ENCODE measurements around the gene ARHGEF1.

The ARHGEF1 gene

GRCh38 chr19:41932720-41933332, 49.8 kb downstream of the ARHGEF1 start:
- no peak overlapping the region for H3K4me3 ChIP-seq (ENCODE audit: low read depth, low read length, poor library complexity, severe bottlenecking)
- no peaks in the 10 kb centered on the region for H3K9me2 ChIP-seq (ENCODE audit: low read depth, low read length)
- no peaks in the 10 kb centered on the region for H3K36me3 ChIP-seq (ENCODE audit: insufficient read depth, low read length)
- H3K79me2 ChIP-seq (ENCODE audit: insufficient read depth, low read length): no peaks in the 10 kb centered on the region
- H3K27me3 ChIP-seq (ENCODE audit: insufficient read depth, low read length): peaks cover 13% of the 10 kb centered on the region; the same call in 1 of the 2 replicates
- TF ChIP-seq EZH2 (IDR thresholded peaks at IDR 0.05; ENCODE audit: borderline replicate concordance, low read length) (no peak), CTCF (IDR thresholded peaks at IDR 0.05; ENCODE audit: low read length) (no peak)
- no peak overlapping the region for H3K4me2 ChIP-seq (ENCODE audit: low read length)
- no peak overlapping the region for H3K9ac ChIP-seq (ENCODE audit: low read length)
- no peak overlapping the region for H3K27ac ChIP-seq (ENCODE audit: low read depth, low read length, poor library complexity, severe bottlenecking)
- no peaks in the 10 kb centered on the region for H4K20me1 ChIP-seq (ENCODE audit: insufficient read depth, low read length)
- H3K9me3 ChIP-seq (ENCODE audit: low read length): no peaks in the 10 kb centered on the region
- H3F3A ChIP-seq (ENCODE audit: insufficient read depth, low read length): peaks cover 5% of the 10 kb centered on the region; the same call in 1 of the 2 replicates
- H2AFZ ChIP-seq (ENCODE audit: low read length): no peak overlapping the region
- H3K4me1 ChIP-seq (ENCODE audit: insufficient read depth, low read length, severe bottlenecking): peaks cover 47% of the 10 kb centered on the region

GRCh38 chr19:41933693-41934426, 50.9 kb downstream of the ARHGEF1 start:
- Histone ChIP-seq H3K9me3 (ENCODE audit: low read length) (no peaks in the 10 kb centered on the region), H3K27ac (ENCODE audit: low read depth, low read length, poor library complexity, severe bottlenecking) (no peak overlapping the region), H3K9ac (ENCODE audit: low read length) (no peak overlapping the region), H3K27me3 (ENCODE audit: insufficient read depth, low read length) (peaks cover 13% of the 10 kb centered on the region; the same call in 1 of the 2 replicates), H3K4me1 (ENCODE audit: insufficient read depth, low read length, severe bottlenecking) (peaks cover 46% of the 10 kb centered on the region), H3F3A (ENCODE audit: insufficient read depth, low read length) (peaks cover 7% of the 10 kb centered on the region; the same call in 1 of the 2 replicates), H3K9me2 (ENCODE audit: low read depth, low read length) (no peaks in the 10 kb centered on the region), H3K4me2 (ENCODE audit: low read length) (no peak overlapping the region), H2AFZ (ENCODE audit: low read length) (no peak overlapping the region), H3K4me3 (ENCODE audit: low read depth, low read length, poor library complexity, severe bottlenecking) (no peak overlapping the region), H3K79me2 (ENCODE audit: insufficient read depth, low read length) (no peaks in the 10 kb centered on the region), H3K36me3 (ENCODE audit: insufficient read depth, low read length) (no peaks in the 10 kb centered on the region), H4K20me1 (ENCODE audit: insufficient read depth, low read length) (no peaks in the 10 kb centered on the region)
- TF ChIP-seq EZH2 (IDR thresholded peaks at IDR 0.05; ENCODE audit: borderline replicate concordance, low read length) (no peak), CTCF (IDR thresholded peaks at IDR 0.05; ENCODE audit: low read length) (no peak)

- H3K4me3 ChIP-seq (ENCODE audit: low read depth, low read length, poor library complexity, severe bottlenecking): no peak overlapping the region
- H3K27ac ChIP-seq (ENCODE audit: low read depth, low read length, poor library complexity, severe bottlenecking): no peak overlapping the region
- no peaks in the 10 kb centered on the region for H3K36me3 ChIP-seq (ENCODE audit: insufficient read depth, low read length)
- TF ChIP-seq CTCF (IDR thresholded peaks at IDR 0.05; ENCODE audit: low read length): peak; percentile 95
- no peak for TF ChIP-seq EZH2 (IDR thresholded peaks at IDR 0.05; ENCODE audit: borderline replicate concordance, low read length)
- no peaks in the 10 kb centered on the region for H3K9me3 ChIP-seq (ENCODE audit: low read length)
- H3K79me2 ChIP-seq (ENCODE audit: insufficient read depth, low read length): no peaks in the 10 kb centered on the region
- no peaks in the 10 kb centered on the region for H4K20me1 ChIP-seq (ENCODE audit: insufficient read depth, low read length)
- no peak overlapping the region for H3K4me2 ChIP-seq (ENCODE audit: low read length)
- H2AFZ ChIP-seq (ENCODE audit: low read length): no peak overlapping the region
- no peak overlapping the region for H3K9ac ChIP-seq (ENCODE audit: low read length)
- no peaks in the 10 kb centered on the region for H3K9me2 ChIP-seq (ENCODE audit: low read depth, low read length)
- H3K27me3 ChIP-seq (ENCODE audit: insufficient read depth, low read length): peaks cover 13% of the 10 kb centered on the region; the same call in 1 of the 2 replicates
- H3K4me1 ChIP-seq (ENCODE audit: insufficient read depth, low read length, severe bottlenecking): peaks cover 39% of the 10 kb centered on the region
- peaks cover 7% of the 10 kb centered on the region; the same call in 1 of the 2 replicates for H3F3A ChIP-seq (ENCODE audit: insufficient read depth, low read length)
Observed at GRCh38 chr19:41934849-41935374, 51.9 kb downstream of the ARHGEF1 start.
